NB4 (cell line): ENCODE results near the gene EMC6.

Source experiments
- MYC ChIP-seq: IDR thresholded peaks from 2 replicates; pipeline ENCODE4 v1.6.1; 2011; ENCODE audit warnings: low read depth, low read length
- POLR2A ChIP-seq: IDR thresholded peaks from 2 replicates; pipeline ENCODE4 v1.6.1; 2011; ENCODE audit warnings: mild to moderate bottlenecking; ENCODE audit not compliant: insufficient read length; ENCODE audit errors: extremely low read depth
- TF ChIP-seq, protein P1 (sequence below): IDR thresholded peaks from one replicate; pipeline ENCODE4 v1.5.1; 2012; ENCODE audit warnings: low read depth, low read length
- TF ChIP-seq, protein P2 (sequence below): IDR thresholded peaks from 2 replicates; pipeline ENCODE4 v1.6.1; 2011; ENCODE audit warnings: low read depth, low read length

DNA sequence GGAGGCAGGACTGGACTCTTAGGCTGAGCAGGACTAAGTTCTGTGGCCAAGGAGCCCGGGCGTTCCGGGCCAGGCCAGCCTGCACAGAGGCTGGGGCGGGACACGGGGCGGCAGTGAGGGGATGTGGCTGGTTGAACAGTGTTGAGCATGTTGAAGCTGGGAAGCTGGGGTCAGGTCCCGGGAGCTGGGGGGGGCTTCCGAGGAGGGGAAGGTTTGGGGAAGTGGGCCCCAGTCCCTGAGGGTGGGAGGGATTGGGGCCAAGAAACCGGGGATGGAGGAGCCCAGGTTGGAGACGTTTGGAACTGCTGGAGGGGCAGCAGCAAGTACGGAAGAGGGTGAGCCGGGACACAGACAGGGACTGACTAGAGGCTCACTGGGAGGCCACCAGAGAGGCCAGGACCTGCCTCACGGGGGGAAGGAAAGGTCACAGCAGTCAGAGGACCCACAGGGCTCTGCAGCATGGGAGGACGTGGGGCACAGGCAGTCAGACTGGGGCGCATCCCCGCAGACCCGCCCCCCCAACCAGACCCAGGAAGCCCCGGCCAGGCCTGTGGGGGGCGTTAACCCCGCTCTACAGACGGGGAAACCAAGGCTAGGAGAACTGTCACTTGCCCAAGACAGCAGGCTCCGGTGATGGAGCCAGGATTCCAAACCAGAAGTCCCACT is 9.7 kb upstream of the EMC6 start:
- TF ChIP-seq, protein P1, sequence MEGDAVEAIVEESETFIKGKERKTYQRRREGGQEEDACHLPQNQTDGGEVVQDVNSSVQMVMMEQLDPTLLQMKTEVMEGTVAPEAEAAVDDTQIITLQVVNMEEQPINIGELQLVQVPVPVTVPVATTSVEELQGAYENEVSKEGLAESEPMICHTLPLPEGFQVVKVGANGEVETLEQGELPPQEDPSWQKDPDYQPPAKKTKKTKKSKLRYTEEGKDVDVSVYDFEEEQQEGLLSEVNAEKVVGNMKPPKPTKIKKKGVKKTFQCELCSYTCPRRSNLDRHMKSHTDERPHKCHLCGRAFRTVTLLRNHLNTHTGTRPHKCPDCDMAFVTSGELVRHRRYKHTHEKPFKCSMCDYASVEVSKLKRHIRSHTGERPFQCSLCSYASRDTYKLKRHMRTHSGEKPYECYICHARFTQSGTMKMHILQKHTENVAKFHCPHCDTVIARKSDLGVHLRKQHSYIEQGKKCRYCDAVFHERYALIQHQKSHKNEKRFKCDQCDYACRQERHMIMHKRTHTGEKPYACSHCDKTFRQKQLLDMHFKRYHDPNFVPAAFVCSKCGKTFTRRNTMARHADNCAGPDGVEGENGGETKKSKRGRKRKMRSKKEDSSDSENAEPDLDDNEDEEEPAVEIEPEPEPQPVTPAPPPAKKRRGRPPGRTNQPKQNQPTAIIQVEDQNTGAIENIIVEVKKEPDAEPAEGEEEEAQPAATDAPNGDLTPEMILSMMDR = no peak
- no peak for TF ChIP-seq POLR2A
- TF ChIP-seq, protein P2, sequence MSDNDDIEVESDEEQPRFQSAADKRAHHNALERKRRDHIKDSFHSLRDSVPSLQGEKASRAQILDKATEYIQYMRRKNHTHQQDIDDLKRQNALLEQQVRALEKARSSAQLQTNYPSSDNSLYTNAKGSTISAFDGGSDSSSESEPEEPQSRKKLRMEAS = no peak
- TF ChIP-seq MYC = no peak
